Body of pancreas (tissue), 4 donors: ENCODE measurements around the gene CCDC154. TPM values are rescaled to one million over a fixed set of nuclear protein-coding genes. Genes with fewer than 3 reads are reported as not detected.

Experiments
- ATAC-seq: fragments of 150-250 bp; one replicate; pipeline ENCODE4 v1.9.1; 2016
- DNase-seq, 4 donors: peaks; one replicate each; pipeline ENCODE4 v3.0.0-alpha.2; 2019
- H3K27ac ChIP-seq, 4 donors: fragments of 200-600 bp; sonication (generic); 1 replicate in 3 of 4; 2 replicates in 1 of 4; pipeline versions ENCODE4 v1.5.1 to v1.6.1; 2016 to 2019; ENCODE audit warnings: mild to moderate bottlenecking in 1 of 4, mixed read lengths in 1 of 4, moderate library complexity in 1 of 4
- H3K27me3 ChIP-seq, 2 donors: fragments of 200-600 bp; sonication (generic); one replicate each; pipeline ENCODE4 v1.6.0; 2016; ENCODE audit warnings: mild to moderate bottlenecking in 1 of 2
- H3K36me3 ChIP-seq, 2 donors: fragments of 200-600 bp; sonication (generic); replicated peaks in 1 of 2; 2 replicates each; pipeline ENCODE4 v1.5.1; 2016; ENCODE audit warnings: low read depth in 2 of 2; ENCODE audit not compliant: insufficient read depth in 1 of 2
- H3K4me1 ChIP-seq: fragments of 200-600 bp; sonication (generic); one replicate; pipeline ENCODE4 v1.6.0; 2016
- H3K4me3 ChIP-seq, 2 donors: fragments of 200-600 bp; sonication (generic); 1 replicate in 1 of 2; 2 replicates in 1 of 2; pipeline ENCODE4 v1.5.1; 2016 to 2019
- H3K9me3 ChIP-seq, 3 donors: fragments of 200-600 bp; sonication (generic); 1 replicate in 2 of 3; 2 replicates in 1 of 3; pipeline ENCODE4 v1.5.1; 2016
- POLR2A ChIP-seq, 3 donors: fragments of 450-650 bp; IDR thresholded peaks; one replicate each; pipeline ENCODE4 v1.6.1; 2016; ENCODE audit warnings: antibody characterized with exemption in 3 of 3, mild to moderate bottlenecking in 2 of 3
- WGBS, 2 donors: methylation state at CpG; one replicate each; pipeline ENCODE4 v1.1.5; 2017; 5-methylcytosine and 5-hydroxymethylcytosine counted together
- intact Hi-C: fragments of 100-400 bp; cut with DNase I; formaldehyde crosslinking; loops from one replicate; pipeline ENCODE4 v1.15.1; 2023
- total RNA-seq, 2 donors: library from RNA; depleted of rRNA; stranded (reverse); fragments of >200 nt; gene quantifications; one replicate each; pipeline ENCODE4 v1.1.0, GENCODE V29; 2016
- TF ChIP-seq, protein P1 (sequence below), 7 experiments: fragments of 450-650 bp in 4 of 7; fragments of 200-600 bp in 3 of 7; sonication (generic) in 3 of 7; IDR thresholded peaks; one replicate each; pipeline ENCODE4 v1.5.1; 2016 to 2019; ENCODE audit warnings: antibody characterized with exemption in 7 of 7

The CCDC154 gene
- total RNA-seq, 2 donors from 2014 or later: 2.1 to 2.3 TPM

GRCh38 chr16:1433263-1433560 lies 11.1 kb downstream of the CCDC154 start:
- Histone ChIP-seq H3K4me3 (no peak overlapping the region), H3K36me3 (no peaks in the 10 kb centered on the region), H3K27ac (no peak overlapping the region), H3K9me3 (no peaks in the 10 kb centered on the region), H3K4me1 (peaks cover 10% of the 10 kb centered on the region), H3K27me3 (no peaks in the 10 kb centered on the region)
- intact Hi-C loops: no loop called here
- no peak for ATAC-seq
- TF ChIP-seq, protein P1, sequence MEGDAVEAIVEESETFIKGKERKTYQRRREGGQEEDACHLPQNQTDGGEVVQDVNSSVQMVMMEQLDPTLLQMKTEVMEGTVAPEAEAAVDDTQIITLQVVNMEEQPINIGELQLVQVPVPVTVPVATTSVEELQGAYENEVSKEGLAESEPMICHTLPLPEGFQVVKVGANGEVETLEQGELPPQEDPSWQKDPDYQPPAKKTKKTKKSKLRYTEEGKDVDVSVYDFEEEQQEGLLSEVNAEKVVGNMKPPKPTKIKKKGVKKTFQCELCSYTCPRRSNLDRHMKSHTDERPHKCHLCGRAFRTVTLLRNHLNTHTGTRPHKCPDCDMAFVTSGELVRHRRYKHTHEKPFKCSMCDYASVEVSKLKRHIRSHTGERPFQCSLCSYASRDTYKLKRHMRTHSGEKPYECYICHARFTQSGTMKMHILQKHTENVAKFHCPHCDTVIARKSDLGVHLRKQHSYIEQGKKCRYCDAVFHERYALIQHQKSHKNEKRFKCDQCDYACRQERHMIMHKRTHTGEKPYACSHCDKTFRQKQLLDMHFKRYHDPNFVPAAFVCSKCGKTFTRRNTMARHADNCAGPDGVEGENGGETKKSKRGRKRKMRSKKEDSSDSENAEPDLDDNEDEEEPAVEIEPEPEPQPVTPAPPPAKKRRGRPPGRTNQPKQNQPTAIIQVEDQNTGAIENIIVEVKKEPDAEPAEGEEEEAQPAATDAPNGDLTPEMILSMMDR (IDR thresholded peaks at IDR 0.05): no peak
- no peak for TF ChIP-seq POLR2A (IDR thresholded peaks at IDR 0.05)
- WGBS, 2 donors: 68% methylated on average over 14 of the region's 14 CpGs; no CpG with 5 or more reads in 1 of the 2 donors
- DNase-seq: no peak

GRCh38 chr16:1432388-1433262 lies 11.7 kb downstream of the CCDC154 start:
- intact Hi-C loops: no loop called here
- no peak for ATAC-seq
- Histone ChIP-seq H3K4me1 (peaks cover 10% of the 10 kb centered on the region), H3K36me3 (no peaks in the 10 kb centered on the region), H3K4me3 (no peak overlapping the region), H3K27ac (no peak overlapping the region), H3K9me3 (no peaks in the 10 kb centered on the region), H3K27me3 (no peaks in the 10 kb centered on the region)
- DNase-seq: no peak
- 75 to 85% methylated on average over 14 to 45 of the region's 63 CpGs for WGBS, 2 donors
- TF ChIP-seq POLR2A (IDR thresholded peaks at IDR 0.05): no peak
- TF ChIP-seq, protein P1 (IDR thresholded peaks at IDR 0.05): no peak

GRCh38 chr16:1431497-1432270 lies 12.7 kb downstream of the CCDC154 start:
- WGBS, 2 donors: 63 to 76% methylated on average over 8 to 18 of the region's 20 CpGs
- no peaks in the 10 kb centered on the region for H3K36me3 ChIP-seq
- ATAC-seq: no peak
- peaks cover 10% of the 10 kb centered on the region for H3K4me1 ChIP-seq
- H3K9me3 ChIP-seq: no peaks in the 10 kb centered on the region
- no peaks in the 10 kb centered on the region for H3K27me3 ChIP-seq
- H3K27ac ChIP-seq: no peak overlapping the region
- DNase-seq: no peak
- intact Hi-C loops: no loop called here
- no peak for TF ChIP-seq POLR2A (IDR thresholded peaks at IDR 0.05)
- TF ChIP-seq, protein P1 (IDR thresholded peaks at IDR 0.05): no peak
- H3K4me3 ChIP-seq: no peak overlapping the region

DNA sequence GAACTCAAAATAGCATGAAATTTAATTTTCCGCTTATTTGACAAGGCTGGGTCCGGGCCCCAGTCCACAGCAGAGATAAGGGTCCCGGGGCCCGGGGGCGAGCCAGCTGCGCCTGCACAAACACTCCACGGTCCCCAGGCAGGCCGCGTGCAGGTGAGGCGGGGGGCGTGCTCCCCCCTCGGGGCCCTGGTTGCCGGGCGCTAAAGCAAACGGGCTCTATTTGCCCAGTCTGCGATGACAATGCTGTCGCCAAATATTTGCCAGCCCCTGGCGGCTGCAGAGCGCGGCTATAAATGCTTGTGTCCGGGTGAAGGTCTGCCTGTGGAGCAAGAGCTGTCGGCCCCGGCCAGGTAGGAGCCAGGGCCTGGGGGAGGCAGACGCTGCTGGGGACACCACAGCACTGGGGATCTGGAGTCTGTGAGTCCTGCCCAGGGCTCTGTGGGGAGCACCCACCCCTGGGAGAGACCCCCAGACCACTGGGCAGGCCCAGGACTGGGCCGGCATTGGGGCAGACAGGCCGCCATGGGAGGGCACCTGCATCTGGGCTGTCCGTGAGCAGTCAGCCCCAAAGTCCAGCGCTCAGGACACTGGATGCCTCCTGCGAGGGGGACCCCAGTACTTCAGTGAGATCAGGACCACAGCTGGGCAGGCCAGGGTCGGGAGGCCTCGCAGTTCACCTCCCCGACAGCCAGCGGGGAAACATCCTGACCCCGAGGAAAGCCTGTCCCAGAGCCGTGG lies 13.4 kb downstream of the CCDC154 start, which contains the start of gene PERCC1:
Gene PERCC1 (plus strand): TSS at position 320 of the 738 bp plus-strand sequence. CDS start 1,516 bp downstream, outside the sequence.
- DNase-seq: peak in 3 of 4 donors; percentile 14 to 43 (median 27)
- intact Hi-C loops: no loop called here
- 34 to 93% methylated on average over 7 to 34 of the region's 35 CpGs for WGBS, 2 donors

More for the DNA sequence above, 13.4 kb downstream of the CCDC154 start, which contains the start of gene PERCC1:
- TF ChIP-seq, protein P1 (IDR thresholded peaks at IDR 0.05): peak in 2 of 7 experiments; percentile 8 to 18
- no peak for TF ChIP-seq POLR2A (IDR thresholded peaks at IDR 0.05)
- peaks cover 10% of the 10 kb centered on the region for H3K4me1 ChIP-seq
- no peak within 1 kb of the TSS for H3K4me3 ChIP-seq
- H3K9me3 ChIP-seq: no peaks in the 10 kb centered on the region
- ATAC-seq: no peak
- H3K36me3 ChIP-seq: no peaks in the 10 kb centered on the region
- no peaks in the 10 kb centered on the region for H3K27me3 ChIP-seq
- no peak within 1 kb of the TSS for H3K27ac ChIP-seq
